VCaP (cell line): Measurements from ENCODE around the gene CACNA1D.

ENCODE experiments used
- H3K27ac ChIP-seq: fragments of 450-650 bp; 2 replicates; pipeline ENCODE4 v1.5.1; 2017
- TF ChIP-seq, protein P1 (sequence below): fragments of 450-650 bp; conservative IDR thresholded peaks from 2 replicates; pipeline ENCODE4 v1.5.1; 2017; ENCODE audit warnings: mild to moderate bottlenecking, moderate library complexity

CACNA1D gene

DNA sequence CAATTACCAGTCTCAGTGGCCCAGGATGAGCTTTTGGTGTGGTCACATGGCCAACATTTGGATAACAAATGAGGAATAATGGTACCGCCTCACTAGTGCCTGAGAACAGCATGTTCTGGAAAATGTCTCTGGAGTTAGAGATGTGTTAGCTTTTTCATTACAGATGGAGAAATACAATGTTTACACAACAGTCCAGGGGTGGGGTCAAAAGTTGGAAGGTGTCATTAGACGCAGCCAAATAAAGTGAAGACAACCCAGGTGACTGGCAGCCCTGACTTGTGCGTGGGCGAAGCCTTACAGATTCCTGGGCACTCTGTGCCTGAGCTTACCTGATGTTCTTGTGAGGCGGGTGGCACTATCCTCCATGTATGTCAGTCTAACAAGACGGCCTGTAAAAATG, 364.8 kb downstream of the CACNA1D start:
- H3K27ac ChIP-seq = no peak overlapping the region
- TF ChIP-seq, protein P1, sequence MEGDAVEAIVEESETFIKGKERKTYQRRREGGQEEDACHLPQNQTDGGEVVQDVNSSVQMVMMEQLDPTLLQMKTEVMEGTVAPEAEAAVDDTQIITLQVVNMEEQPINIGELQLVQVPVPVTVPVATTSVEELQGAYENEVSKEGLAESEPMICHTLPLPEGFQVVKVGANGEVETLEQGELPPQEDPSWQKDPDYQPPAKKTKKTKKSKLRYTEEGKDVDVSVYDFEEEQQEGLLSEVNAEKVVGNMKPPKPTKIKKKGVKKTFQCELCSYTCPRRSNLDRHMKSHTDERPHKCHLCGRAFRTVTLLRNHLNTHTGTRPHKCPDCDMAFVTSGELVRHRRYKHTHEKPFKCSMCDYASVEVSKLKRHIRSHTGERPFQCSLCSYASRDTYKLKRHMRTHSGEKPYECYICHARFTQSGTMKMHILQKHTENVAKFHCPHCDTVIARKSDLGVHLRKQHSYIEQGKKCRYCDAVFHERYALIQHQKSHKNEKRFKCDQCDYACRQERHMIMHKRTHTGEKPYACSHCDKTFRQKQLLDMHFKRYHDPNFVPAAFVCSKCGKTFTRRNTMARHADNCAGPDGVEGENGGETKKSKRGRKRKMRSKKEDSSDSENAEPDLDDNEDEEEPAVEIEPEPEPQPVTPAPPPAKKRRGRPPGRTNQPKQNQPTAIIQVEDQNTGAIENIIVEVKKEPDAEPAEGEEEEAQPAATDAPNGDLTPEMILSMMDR = no peak

GRCh38 chr3:53860196-53860595, 365.8 kb downstream of the CACNA1D start:
- TF ChIP-seq, protein P1 = no peak
- H3K27ac ChIP-seq = no peak overlapping the region

DNA sequence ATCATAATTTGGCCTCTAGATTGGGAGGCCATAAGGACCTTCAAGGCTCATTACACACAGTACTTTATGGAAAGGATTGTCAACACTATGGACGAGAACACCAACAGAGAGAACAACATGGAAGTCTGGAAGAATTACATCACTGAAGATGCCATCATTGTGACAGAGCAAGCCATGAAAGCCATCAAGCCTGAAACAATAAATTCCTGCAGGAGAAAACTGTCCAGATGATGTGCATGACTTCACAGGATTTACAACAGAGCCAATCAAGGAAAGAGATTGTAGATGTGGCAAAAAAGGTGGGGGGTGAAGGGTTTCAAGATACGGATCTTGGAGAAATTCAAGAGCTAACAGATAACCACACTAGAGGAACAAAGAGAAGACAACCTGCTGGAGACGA, 367.8 kb downstream of the CACNA1D start:
- TF ChIP-seq, protein P1 = no peak
- H3K27ac ChIP-seq = no peak overlapping the region

GRCh38 chr3:53863145-53863544, 368.7 kb downstream of the CACNA1D start:
- H3K27ac ChIP-seq = no peak overlapping the region
- TF ChIP-seq, protein P1 = no peak
